Osteocyte (in vitro differentiated cells): ENCODE results near the gene RHEBL1. TPM values are rescaled to one million over a fixed set of nuclear protein-coding genes. Genes with fewer than 3 reads are reported as not detected.

Source experiments
- DNase-seq: peaks from one replicate; pipeline ENCODE4 v3.0.0; 2021; ENCODE audit warnings: mixed read lengths; ENCODE audit not compliant: unreplicated experiment; ENCODE audit errors: extremely low spot score
- H3K27ac Mint-ChIP-seq: one replicate; pipeline ENCODE4 v1.8.0; 2021; ENCODE audit warnings: mild to moderate bottlenecking, mixed read lengths; ENCODE audit not compliant: unreplicated experiment
- H3K27me3 Mint-ChIP-seq: one replicate; pipeline ENCODE4 v1.8.0; 2021; ENCODE audit warnings: mixed read lengths; ENCODE audit not compliant: unreplicated experiment
- H3K36me3 Mint-ChIP-seq: one replicate; pipeline ENCODE4 v1.8.0; 2021; ENCODE audit warnings: mixed read lengths; ENCODE audit not compliant: unreplicated experiment
- H3K4me1 Mint-ChIP-seq: one replicate; pipeline ENCODE4 v1.8.0; 2021; ENCODE audit warnings: mixed read lengths; ENCODE audit not compliant: unreplicated experiment
- H3K4me3 Mint-ChIP-seq: one replicate; pipeline ENCODE4 v1.8.0; 2021; ENCODE audit warnings: mild to moderate bottlenecking, moderate library complexity, mixed read lengths; ENCODE audit not compliant: unreplicated experiment
- H3K9me3 Mint-ChIP-seq: one replicate; pipeline ENCODE4 v1.8.0; 2021; ENCODE audit warnings: mixed read lengths; ENCODE audit not compliant: unreplicated experiment
- CTCF ChIP-seq: fragments of 200-600 bp; sonication (generic); IDR thresholded peaks from 2 replicates; pipeline ENCODE4 v1.5.0; 2021; ENCODE audit warnings: antibody characterized with exemption, mild to moderate bottlenecking, moderate library complexity
- total RNA-seq: library from RNA; stranded (reverse); gene quantifications from 2 replicates; pipeline ENCODE4 v1.2.1, GENCODE V29; 2021

RHEBL1 gene
- total RNA-seq, 1 donor from 2014 or later, result 1.2 TPM

GRCh38 chr12:49108958-49109404 is 39.2 kb upstream of the RHEBL1 start:
- peak overlapping the region; percentile 96 for H3K27ac Mint-ChIP-seq

GRCh38 chr12:49105504-49106084 is 35.8 kb upstream of the RHEBL1 start:
- Mint-ChIP-seq H3K27ac (no peak overlapping the region), H3K36me3 (peaks cover 23% of the 10 kb centered on the region), H3K9me3 (no peaks in the 10 kb centered on the region), H3K4me3 (no peak overlapping the region), H3K27me3 (no peaks in the 10 kb centered on the region), H3K4me1 (peaks cover 19% of the 10 kb centered on the region)
- TF ChIP-seq CTCF, result no peak
- no peak for DNase-seq

More at GRCh38 chr12:49108958-49109404, 39.2 kb upstream of the RHEBL1 start:
- Mint-ChIP-seq H3K4me1 (peaks cover 24% of the 10 kb centered on the region), H3K27me3 (no peaks in the 10 kb centered on the region), H3K36me3 (peaks cover 5% of the 10 kb centered on the region), H3K4me3 (peak overlapping the region; percentile 93), H3K9me3 (no peaks in the 10 kb centered on the region)
- TF ChIP-seq CTCF, result no peak
- DNase-seq, result no peak

- H3K4me3 Mint-ChIP-seq, result no peak overlapping the region
- peaks cover 18% of the 10 kb centered on the region for H3K4me1 Mint-ChIP-seq
- TF ChIP-seq CTCF, result no peak
- H3K9me3 Mint-ChIP-seq, result no peaks in the 10 kb centered on the region
- no peak for DNase-seq
- no peaks in the 10 kb centered on the region for H3K27me3 Mint-ChIP-seq
- H3K36me3 Mint-ChIP-seq, result peaks cover 30% of the 10 kb centered on the region
- H3K27ac Mint-ChIP-seq, result no peak overlapping the region
These were observed 35.0 kb upstream of the RHEBL1 start for GRCh38 chr12:49104822-49105221.

GRCh38 chr12:49100380-49100779 is 30.6 kb upstream of the RHEBL1 start:
- Mint-ChIP-seq H3K36me3 (peaks cover 57% of the 10 kb centered on the region), H3K4me1 (peaks cover 1% of the 10 kb centered on the region), H3K27ac (no peak overlapping the region)

GRCh38 chr12:49098703-49099102 is 28.9 kb upstream of the RHEBL1 start:
- no peak for TF ChIP-seq CTCF
- no peaks in the 10 kb centered on the region for H3K9me3 Mint-ChIP-seq
- H3K27ac Mint-ChIP-seq, result no peak overlapping the region
- H3K4me3 Mint-ChIP-seq, result no peak overlapping the region
- no peak for DNase-seq
- peaks cover 10% of the 10 kb centered on the region for H3K4me1 Mint-ChIP-seq
- peaks cover 50% of the 10 kb centered on the region for H3K36me3 Mint-ChIP-seq
- H3K27me3 Mint-ChIP-seq, result peaks cover 11% of the 10 kb centered on the region

More at GRCh38 chr12:49100380-49100779, 30.6 kb upstream of the RHEBL1 start:
- H3K27me3 Mint-ChIP-seq, result peaks cover 1% of the 10 kb centered on the region
- H3K4me3 Mint-ChIP-seq, result no peak overlapping the region
- TF ChIP-seq CTCF, result no peak
- no peaks in the 10 kb centered on the region for H3K9me3 Mint-ChIP-seq
- no peak for DNase-seq
